NCI-H1092 (cell line): Measurements from ENCODE around the gene TOP2A.
A peak's percentile ranks its signal among the peaks of the same experiment; 100 is the strongest.

Source experiments
- DNase-seq: peaks from one replicate; lab custom pipeline; 2025; lab: John Stamatoyannopoulos, UW

Gene TOP2A, protein sequence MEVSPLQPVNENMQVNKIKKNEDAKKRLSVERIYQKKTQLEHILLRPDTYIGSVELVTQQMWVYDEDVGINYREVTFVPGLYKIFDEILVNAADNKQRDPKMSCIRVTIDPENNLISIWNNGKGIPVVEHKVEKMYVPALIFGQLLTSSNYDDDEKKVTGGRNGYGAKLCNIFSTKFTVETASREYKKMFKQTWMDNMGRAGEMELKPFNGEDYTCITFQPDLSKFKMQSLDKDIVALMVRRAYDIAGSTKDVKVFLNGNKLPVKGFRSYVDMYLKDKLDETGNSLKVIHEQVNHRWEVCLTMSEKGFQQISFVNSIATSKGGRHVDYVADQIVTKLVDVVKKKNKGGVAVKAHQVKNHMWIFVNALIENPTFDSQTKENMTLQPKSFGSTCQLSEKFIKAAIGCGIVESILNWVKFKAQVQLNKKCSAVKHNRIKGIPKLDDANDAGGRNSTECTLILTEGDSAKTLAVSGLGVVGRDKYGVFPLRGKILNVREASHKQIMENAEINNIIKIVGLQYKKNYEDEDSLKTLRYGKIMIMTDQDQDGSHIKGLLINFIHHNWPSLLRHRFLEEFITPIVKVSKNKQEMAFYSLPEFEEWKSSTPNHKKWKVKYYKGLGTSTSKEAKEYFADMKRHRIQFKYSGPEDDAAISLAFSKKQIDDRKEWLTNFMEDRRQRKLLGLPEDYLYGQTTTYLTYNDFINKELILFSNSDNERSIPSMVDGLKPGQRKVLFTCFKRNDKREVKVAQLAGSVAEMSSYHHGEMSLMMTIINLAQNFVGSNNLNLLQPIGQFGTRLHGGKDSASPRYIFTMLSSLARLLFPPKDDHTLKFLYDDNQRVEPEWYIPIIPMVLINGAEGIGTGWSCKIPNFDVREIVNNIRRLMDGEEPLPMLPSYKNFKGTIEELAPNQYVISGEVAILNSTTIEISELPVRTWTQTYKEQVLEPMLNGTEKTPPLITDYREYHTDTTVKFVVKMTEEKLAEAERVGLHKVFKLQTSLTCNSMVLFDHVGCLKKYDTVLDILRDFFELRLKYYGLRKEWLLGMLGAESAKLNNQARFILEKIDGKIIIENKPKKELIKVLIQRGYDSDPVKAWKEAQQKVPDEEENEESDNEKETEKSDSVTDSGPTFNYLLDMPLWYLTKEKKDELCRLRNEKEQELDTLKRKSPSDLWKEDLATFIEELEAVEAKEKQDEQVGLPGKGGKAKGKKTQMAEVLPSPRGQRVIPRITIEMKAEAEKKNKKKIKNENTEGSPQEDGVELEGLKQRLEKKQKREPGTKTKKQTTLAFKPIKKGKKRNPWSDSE (N-terminal part only)

DNA sequence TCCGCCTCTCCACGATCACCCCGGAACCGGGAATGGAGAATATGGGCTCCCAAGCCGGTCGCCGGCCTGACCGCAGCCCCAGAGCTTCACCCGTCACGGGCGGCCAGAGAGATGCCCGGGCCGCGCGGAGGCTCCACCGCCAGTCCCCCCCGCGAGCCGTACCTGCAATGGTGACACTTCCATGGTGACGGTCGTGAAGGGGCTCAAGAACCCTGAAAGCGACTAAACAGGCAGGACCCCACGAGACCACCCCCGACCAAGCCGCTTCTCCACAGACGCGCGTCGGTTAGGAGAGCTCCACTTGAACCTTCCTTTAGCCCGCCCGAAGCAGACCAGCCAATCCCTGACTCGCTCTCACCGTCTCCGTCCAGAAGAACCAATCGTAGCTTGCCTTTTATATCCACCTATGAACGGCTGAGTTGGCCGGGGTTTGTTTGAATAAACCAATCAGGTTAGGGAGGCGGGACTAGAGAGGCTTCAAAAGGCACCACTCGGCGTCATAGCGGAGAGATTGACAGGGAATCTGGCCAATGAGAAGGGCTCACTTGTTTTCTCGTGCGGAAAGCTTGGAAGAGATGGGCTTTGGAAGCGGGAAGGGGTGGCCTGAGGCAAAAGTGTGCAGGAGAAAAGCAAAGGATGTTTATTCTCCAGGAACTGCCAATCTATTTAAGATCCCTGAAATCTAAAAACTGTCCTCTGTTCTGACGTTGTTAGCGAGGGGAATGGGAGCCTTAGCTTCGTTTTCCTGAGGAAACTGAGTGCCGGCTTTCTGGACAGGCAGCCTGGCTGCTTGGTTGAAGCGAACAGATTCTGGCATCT lies at the start of gene TOP2A:
Gene TOP2A (minus strand): TSS at position 288 of the 819 bp plus-strand sequence. CDS start 105 bp downstream, at position 183.
- peak; percentile 100 for DNase-seq

DNA sequence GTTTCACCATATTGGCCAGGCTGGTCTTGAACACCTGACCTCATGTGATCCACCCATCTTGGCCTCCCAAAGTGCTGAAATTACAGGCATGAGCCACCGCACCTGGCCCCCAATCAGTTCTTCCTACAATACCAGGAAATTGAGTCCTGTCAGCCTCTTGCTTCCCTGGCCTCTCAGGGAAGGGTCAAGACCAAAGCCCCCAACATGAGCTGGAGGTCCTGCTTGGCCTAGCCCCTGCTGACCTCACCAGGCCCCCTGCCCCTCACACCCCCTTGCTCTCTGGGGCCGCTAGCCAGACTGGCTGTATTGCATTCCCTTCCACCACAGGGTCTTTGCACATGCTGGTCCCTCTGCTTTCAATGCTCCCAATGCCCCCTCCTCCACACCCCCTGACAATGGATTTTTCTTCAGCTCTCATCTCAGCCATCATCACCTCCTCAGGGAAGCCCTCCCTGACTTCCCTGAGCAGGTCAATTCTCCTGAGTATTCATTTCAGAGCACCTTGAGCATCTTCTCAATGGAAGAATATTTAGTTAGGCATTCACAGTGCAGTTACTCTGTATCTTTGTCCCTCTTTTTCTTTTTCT lies 49.7 kb upstream of the TOP2A start:
- no peak for DNase-seq

DNA sequence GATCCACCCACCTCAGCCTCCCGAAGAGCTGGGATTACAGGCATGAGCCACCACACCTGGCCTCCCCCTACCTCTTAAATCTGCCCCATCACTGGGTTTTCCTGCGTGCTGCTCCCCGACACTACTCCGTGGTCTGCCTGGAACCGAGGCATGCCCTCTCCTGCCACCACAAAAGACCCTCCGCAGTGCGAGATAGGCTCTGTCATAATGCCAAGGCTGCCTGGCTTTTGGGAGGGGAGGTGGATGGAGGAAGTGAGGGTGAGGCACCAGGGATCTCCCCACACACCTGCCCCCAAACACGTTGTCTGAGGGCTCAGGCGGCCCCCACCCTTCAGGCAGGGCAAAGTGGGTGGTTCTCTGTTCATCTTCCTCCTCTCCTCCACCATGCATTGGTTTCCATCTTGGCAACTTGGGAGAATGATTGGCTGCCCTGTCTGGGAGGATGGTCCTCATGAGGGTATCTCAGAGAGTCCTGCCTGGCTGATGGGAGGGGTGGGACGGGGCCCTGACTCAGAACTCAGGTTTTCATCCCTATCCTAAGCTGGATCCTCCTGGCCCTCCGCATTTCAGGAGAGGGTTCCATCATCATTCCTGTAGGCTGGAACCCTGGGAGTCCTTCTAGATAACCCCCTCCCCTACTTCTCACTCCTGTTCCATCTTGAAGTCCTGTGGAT lies 48.7 kb upstream of the TOP2A start:
- DNase-seq = no peak

DNA sequence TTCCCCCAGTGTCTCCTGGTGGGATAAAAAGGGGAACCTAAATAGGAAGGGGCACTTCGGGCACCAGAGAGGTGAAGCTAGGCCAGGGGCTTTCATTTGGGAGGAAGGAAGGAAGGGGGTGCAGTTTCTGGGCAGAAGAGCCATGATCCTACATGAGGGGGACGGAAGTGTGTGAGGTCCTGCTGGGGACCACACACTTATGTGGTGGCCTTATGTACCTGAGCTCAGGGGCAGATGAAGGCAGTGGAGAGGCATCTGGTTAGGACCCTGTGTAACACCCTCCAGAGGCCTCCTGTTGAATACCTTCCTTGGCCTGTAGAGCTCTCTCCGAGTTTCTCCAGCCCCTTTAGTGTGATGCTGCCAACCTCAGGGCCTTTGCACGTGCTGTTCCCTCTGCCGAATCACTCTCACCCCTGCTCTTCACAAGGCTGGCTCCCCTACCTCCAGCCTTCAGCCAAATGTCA lies 46.7 kb upstream of the TOP2A start:
- no peak for DNase-seq

DNA sequence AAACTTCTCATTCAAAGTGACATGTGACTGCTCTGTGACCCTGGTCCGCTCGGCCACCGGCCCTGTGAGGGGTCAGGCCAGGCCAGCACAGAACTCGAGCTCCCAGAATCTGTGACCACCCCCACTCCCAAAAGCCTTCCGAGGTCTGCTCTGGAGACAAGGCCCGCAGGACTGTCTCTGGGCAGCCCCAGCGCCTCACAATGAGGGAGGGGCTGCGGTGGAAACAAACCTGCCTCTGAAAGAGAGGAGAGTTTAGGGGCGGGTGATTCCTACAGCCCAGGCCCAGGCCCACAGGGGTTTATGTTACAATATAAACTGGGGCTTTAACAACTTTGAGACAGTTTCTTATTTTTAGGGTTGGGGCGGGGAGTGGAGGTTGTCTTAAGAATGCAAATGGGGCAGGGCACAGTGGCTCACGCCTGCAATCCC lies 45.4 kb upstream of the TOP2A start:
- DNase-seq = no peak

DNA sequence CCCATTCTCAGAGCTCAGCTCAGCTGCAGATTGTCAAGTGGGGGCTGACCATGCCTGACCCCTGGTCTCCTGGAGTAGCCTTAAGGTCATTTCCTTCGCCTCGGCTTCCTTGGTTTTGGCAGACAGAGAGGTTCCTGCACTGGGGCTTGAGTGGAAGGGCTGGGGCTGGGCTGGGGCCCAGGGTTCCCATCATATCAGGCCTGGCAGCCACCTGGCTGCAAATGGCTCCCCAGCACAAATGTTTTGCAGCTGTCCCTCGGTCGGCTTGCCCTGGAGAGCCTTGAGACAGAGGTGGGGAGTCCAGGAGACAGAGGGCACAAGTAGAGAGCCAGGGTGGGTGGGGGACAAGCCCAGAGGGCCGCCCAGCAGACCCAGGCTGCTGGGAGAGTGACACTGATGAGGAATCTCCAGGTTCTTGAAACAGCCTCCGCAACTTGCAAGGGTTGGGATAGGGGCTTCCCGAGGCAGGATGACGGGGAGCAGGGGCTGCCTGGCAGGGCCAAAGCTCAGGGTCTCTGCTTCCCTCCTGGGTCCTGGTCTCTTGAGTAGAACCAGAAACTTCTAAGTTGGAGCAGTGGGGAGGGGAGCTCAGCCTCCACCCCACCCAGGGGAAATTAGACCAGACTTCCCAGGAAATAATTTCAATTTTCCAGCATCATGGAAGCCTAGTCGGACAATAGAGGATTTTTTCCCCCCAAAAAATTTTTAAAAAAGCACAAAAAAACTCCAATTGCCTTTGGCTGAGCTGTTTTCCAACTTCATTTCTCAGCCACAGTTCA lies 44.8 kb upstream of the TOP2A start:
- DNase-seq = no peak

DNA sequence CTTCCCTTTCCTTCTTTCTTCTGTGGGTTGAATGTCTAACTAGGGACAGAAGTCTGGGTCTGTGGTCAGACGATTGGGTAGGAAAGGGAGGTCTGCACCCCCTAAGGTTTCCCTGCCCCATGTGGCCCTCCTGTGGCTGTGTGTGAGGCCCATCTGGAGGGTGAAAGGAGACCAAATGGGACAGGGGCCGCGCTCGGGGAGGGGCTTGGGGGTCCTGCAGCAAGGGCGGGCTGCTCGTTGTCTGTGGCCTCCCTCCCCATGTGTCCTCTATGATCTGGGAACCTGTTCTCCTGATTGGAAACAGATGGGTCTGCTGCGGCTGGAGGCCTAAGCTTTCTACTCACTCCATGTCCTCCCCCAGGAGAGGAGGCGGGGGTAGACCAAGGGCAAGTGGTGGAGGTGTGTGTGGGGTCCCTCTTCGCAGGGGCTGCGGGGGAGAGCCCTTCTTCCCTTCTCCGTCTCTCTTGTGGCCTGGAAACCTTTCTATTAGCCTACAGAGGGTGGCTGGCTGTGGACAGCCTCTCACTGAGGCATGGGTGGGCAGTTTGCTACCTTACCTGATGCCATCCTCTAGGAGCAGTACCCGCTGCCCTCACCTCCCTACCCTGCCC lies 44.1 kb upstream of the TOP2A start:
- no peak for DNase-seq

DNA sequence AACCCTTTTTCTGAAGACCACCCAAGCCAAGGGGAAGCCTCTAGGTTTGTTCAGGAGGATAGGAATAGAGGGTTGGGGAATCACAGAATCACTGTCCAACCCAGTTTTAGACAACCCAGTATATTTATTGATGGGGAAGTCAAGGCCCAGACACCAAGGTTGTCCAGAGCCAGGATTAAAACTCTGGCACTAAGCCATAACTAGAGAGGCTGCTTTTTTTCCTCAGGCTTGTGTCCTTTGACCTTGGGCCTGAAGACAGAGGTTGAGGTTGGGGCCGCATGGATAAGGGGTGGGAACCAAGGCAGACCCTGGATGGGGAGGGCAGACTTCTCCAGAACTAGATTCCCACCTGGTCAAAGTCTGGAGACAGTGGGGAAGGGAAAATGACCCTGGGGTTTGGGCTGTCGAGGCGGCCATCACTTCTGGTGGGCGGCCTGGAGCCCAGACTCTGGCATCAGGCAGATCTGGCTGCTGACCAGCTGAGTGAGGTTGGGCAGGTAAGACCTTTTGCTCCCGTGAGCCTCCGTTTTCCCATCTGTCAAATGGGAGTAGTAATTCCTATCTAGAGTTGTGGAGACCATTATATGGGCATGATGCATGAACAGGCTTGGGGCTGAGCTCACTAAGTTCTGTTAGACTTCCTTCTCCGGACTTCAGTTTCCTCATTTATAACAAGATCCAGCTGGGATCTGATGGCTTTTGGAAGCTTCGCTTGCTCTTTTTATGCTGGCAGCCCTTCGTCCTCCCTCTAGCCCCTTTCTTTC lies 43.5 kb upstream of the TOP2A start:
- no peak for DNase-seq

DNA sequence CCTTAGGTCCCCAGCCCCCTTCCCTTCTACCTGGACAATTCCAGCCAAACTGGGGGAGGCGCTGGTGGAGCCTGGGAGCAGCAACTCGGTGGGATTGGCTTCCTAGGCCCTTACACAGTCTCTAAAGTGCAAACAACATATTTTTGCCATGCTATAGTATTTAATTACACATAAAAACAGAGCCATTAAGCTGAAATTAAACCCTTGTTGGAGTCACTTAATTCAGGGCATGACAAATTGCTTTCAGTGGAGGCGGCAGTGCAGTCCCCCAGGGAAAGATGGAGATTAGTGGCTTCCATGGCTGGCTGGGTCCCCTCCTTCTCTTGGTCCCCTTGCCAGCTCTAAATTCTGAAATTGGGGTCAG lies 42.9 kb upstream of the TOP2A start:
- no peak for DNase-seq

DNA sequence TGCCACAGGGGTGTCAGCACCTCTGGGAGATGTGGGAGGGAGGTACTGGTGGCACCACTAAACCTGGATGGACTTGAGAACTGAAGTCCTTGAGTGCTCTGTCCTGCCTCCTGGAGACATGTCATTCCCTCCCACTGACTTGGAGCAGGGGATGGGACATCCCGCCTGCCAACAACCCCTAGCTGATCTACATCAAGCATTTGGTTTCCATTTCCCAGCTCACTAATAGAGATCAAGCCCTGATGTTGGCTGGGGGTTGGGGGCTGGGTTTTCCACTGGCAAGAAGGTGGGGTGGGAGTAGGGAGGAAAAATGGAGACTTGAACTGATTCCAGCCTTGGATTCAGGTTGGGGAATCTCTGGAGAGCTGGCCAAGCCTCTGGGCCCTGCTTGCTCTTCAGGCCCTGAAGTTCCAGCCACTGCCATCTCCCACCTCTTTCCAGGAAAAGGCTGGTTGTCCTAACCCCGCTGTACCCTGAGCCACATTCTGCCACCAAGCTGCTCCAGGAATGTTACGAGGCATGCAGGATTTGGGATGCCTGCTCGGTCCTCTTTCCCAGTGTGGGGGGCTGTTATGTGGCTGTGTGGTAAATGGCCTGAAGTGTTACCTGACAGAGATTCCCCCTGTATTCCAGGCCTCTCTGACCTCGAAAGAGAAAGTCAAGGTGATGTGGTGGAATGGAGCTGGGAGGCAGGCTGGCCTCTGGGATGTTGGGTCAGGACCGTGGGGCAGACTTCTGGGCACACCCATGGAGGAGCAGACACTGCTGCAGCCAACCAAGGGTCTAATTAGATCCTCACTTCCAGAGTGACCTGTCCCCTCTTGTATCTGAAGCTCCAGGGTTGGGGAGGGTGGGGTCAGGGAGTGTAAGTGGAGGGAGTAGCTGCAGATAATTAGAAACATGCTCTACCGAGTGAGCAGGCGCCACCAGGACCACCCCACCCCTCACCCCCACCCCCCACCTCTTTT lies 42.2 kb upstream of the TOP2A start:
- no peak for DNase-seq

DNA sequence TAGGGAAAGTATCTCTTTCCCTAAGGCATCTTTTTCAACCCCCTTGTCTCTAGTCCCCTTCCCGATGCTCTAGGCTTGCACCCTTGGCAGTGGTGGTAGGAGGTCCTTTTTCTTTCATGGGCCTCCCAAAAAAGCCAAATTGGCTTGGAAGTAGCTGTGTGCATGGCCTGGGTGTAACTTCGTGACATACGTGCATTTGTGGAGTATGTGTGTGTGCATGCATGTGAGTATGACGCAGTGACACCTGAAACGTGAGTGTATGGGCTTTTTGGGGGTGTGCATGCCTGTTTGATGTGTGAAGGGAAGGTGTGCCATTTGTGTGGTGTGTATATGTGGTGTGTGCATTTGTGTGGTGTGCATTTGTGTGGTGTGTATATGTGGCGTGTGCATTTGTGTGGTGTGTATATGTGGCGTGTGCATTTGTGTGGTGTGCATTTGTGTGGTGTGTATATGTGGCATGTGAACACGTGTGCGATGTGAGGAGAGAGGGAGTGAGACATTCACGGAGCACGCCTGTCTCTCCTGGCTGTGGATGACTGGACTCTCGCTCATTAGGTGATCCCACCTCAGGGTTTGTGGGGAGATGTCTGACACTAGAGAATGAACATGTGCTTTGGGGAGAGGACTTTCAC lies 41.3 kb upstream of the TOP2A start:
- DNase-seq = no peak

DNA sequence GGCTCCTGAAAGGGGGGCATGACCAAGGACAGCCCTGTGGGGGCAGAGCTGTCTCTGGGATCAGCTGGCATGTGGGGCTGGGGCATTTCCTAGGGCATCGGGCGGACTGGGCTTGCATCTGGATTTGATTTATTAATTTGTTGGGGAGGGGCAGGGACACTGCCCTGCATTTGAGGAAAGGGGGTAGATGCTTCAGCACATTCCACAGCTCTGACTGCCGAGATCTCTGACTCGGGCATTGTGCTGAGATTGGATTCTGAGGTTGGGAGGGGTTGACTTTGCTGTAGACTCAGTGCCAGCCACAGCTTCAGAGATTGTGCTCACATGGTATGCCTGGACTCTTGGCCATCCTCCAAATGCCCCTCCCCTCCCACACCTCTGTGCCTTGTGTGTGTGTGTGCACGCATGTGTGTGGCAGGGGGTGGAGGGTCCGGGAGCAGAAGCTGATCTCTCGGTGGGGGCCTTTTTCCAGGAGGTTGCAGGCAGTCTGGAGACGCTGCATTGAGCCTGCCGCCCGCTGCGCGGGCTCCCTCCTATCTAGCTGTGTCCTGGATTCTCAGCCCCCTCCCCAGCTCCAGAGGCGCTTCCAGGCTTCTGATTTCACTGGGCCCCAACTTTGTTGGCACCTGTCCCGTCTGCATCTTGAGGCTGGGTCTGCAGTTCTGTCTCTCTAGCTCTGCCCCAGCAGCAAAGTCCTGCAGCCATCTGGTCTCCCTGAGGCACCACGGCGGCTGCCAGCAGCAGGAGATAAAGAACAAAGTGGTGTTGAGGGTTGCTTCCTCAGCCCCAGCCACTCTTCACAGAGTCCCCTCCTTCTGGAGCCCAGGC lies 40.5 kb upstream of the TOP2A start:
- DNase-seq = no peak

DNA sequence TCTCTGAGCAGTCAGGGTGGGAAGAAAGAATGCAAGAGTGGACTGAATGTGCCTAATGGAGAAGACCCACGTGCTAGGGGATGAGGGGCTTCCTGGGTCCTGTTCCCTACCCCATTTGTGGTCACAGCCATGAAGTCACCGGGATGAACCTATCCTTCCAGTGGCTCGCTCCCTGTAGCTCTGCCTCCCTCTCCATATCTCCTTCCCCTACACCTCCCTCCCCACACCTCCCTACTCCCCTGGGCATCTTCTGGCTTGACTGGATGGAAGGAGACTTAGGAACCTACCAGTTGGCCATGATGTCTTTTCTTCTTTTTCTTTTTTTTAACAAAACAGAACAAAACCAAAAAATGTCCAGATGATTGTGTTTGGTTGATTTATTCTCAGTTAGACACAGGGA lies 39.7 kb upstream of the TOP2A start:
- DNase-seq = no peak

DNA sequence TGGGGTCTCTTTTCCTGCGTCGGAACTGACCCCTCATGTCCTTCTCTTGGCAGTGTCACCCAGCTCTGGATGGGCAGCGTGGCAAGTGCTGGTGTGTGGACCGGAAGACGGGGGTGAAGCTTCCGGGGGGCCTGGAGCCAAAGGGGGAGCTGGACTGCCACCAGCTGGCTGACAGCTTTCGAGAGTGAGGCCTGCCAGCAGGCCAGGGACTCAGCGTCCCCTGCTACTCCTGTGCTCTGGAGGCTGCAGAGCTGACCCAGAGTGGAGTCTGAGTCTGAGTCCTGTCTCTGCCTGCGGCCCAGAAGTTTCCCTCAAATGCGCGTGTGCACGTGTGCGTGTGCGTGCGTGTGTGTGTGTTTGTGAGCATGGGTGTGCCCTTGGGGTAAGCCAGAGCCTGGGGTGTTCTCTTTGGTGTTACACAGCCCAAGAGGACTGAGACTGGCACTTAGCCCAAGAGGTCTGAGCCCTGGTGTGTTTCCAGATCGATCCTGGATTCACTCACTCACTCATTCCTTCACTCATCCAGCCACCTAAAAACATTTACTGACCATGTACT lies 38.8 kb upstream of the TOP2A start:
- DNase-seq = no peak

DNA sequence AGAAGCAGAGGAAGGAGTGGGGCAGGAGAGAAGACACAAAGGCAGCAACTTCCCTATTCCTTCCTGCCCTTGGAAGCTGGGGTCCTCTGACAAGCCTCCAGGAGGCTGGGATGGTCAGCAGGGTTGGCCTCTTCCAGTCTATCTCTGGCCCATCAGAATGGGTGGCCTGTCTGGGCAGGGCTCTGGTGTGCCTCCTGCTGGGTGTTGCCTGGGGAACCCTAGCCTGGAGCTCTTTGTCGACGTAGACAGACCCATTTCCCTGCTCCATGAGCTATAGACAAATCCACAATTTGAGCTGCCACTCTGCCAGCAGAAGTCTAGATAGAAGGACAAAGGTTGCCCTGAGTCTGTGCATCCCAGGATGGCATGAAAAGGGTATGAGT lies 36.9 kb upstream of the TOP2A start:
- no peak for DNase-seq
